Measurements from ENCODE around the gene PBX3. TPM values are rescaled to one million over a fixed set of nuclear protein-coding genes. Genes with fewer than 3 reads are reported as not detected.

PBX3 gene
- total and polyA plus RNA-seq, 10 of the 15 experiments (the other 5 are each of a cell fraction or from before 2014, with no cell fraction given): 6.7 to 146 (median 22.2) TPM

- no peak for TF ChIP-seq MLLT1 (IDR thresholded peaks at IDR 0.05)
- TF ChIP-seq LARP7 (IDR thresholded peaks at IDR 0.05): peak; percentile 92
- TF ChIP-seq USF2 (IDR thresholded peaks at IDR 0.05; ENCODE audit: borderline replicate concordance, low read depth, low read length): no peak
- TF ChIP-seq RELB (IDR thresholded peaks at IDR 0.05; ENCODE audit: low read depth): peak; percentile 56; the same call in 1 of the 2 replicates
- TF ChIP-seq CEBPZ (IDR thresholded peaks at IDR 0.05; ENCODE audit: low read depth, low read length): no peak
- TF ChIP-seq FOS (IDR thresholded peaks at IDR 0.05; ENCODE audit: borderline replicate concordance, extremely low read depth, insufficient read length): no peak
- 0 out of 2 replicates have a peak, but pooled peaks have one; percentile 26 for TF ChIP-seq ZNF24 (IDR thresholded peaks at IDR 0.05)
- TF ChIP-seq FOXK2 (IDR thresholded peaks at IDR 0.05): no peak
- TF ChIP-seq USF1 (IDR thresholded peaks at IDR 0.05; ENCODE audit: borderline replicate concordance, extremely low read length, insufficient read depth, low read depth, low read length): no peak
- TF ChIP-seq TCF7 (IDR thresholded peaks at IDR 0.05; ENCODE audit: borderline replicate concordance): no peak
- TF ChIP-seq IKZF1 (conservative IDR thresholded peaks at IDR 0.05): peak; percentile 91
- no peak for TF ChIP-seq NFYB (IDR thresholded peaks at IDR 0.05; ENCODE audit: insufficient read depth, low read depth, low read length)
- TF ChIP-seq MAX (IDR thresholded peaks at IDR 0.05; ENCODE audit: low read depth, low read length): no peak; the same call in 1 of the 2 replicates
- TF ChIP-seq POLR2A (IDR thresholded peaks at IDR 0.05; ENCODE audit: low read depth, low read length): peak; percentile 95
- peak in 1 of 2 experiments; percentile 7; a peak in 1 of 3 replicates for TF ChIP-seq EGR1 (IDR thresholded peaks at IDR 0.05; ENCODE audit: borderline replicate concordance in 1 of 2, low read depth in 2 of 2, low read length in 2 of 2)
Measured at GRCh38 chr9:125706651-125707471, 40.3 kb upstream of the PBX3 start, which contains the start of gene MAPKAP1 (continued).
